Activated naive CD4-positive, alpha-beta T cell treated with anti-CD3 and anti-CD28 coated beads, Interleukin-2, amount 50 U/mL, for 72 hours (primary cell): Measurements from ENCODE around the gene KIF18B. TPM values are rescaled to one million over a fixed set of nuclear protein-coding genes. Genes with fewer than 3 reads are reported as not detected.
"Not testable (repeated sequence)": the region's sequence is repeated elsewhere in the genome, so short reads cannot be mapped to it uniquely, and the experiment has no call there.

Experiments used
- ATAC-seq, 2 donors: fragments of 150-1000 bp; cut with Tn5 transposase; 2 replicates each; pipeline ENCODE4 v1.10.0; 2021; ENCODE audit warnings: mild to moderate bottlenecking in 2 of 2, moderate library complexity in 2 of 2
- DNase-seq, 2 donors: peaks; one replicate each; pipeline ENCODE4 v3.0.0; 2021 to 2022; ENCODE audit warnings: low spot score in 2 of 2
- H3K27ac Mint-ChIP-seq, 2 donors: one replicate each; pipeline ENCODE4 v1.8.0; 2022; ENCODE audit warnings: mild to moderate bottlenecking in 2 of 2, mixed read lengths in 2 of 2
- H3K36me3 Mint-ChIP-seq, 2 donors: one replicate each; pipeline ENCODE4 v1.8.0; 2022; ENCODE audit warnings: mixed read lengths in 2 of 2
- H3K9me3 Mint-ChIP-seq, 2 donors: one replicate each; pipeline ENCODE4 v1.8.0; 2022; ENCODE audit warnings: mixed read lengths in 2 of 2
- total RNA-seq, 2 donors: library from RNA; stranded (reverse); gene quantifications; one replicate each; pipeline ENCODE4 v1.2.3, GENCODE V29; 2022

The KIF18B gene
- total RNA-seq, 2 donors from 2014 or later = 49.8 to 90.8 TPM

- no peak for DNase-seq
- Mint-ChIP-seq H3K36me3 (no peaks in the 10 kb centered on the region), H3K9me3 (no peaks in the 10 kb centered on the region), H3K27ac (no peak overlapping the region)
- ATAC-seq = no peak
These were observed 9.7 kb upstream of the KIF18B start for GRCh38 chr17:44956998-44957981.

GRCh38 chr17:44955674-44956425, 8.3 kb upstream of the KIF18B start:
- Mint-ChIP-seq H3K36me3 (no peaks in the 10 kb centered on the region), H3K27ac (no peak overlapping the region), H3K9me3 (no peaks in the 10 kb centered on the region)
- DNase-seq = no peak
- no peak for ATAC-seq

- Mint-ChIP-seq H3K9me3 (no peaks in the 10 kb centered on the region), H3K27ac (no peak overlapping the region), H3K36me3 (peaks cover 0 to 2% of the 10 kb centered on the region in 2 donors)
- no peak for DNase-seq
- ATAC-seq = no peak
These were observed 5.4 kb upstream of the KIF18B start for GRCh38 chr17:44952946-44953475.

GRCh38 chr17:44948315-44948795, 782 bp upstream of the KIF18B start:
- no peak for ATAC-seq
- peak overlapping the region; percentile 48 to 90 for H3K27ac Mint-ChIP-seq
- H3K9me3 Mint-ChIP-seq = no peaks in the 10 kb centered on the region
- peaks cover 16 to 19% of the 10 kb centered on the region in 2 donors for H3K36me3 Mint-ChIP-seq
- DNase-seq = no peak

- peaks cover 16 to 23% of the 10 kb centered on the region in 2 donors for H3K36me3 Mint-ChIP-seq
These were observed 1.9 kb downstream of the KIF18B start for GRCh38 chr17:44945652-44946051.

GRCh38 chr17:44942456-44942855, 5.1 kb downstream of the KIF18B start:
- Mint-ChIP-seq H3K36me3 (peaks cover 11 to 44% of the 10 kb centered on the region in 2 donors), H3K27ac (no peak overlapping the region), H3K9me3 (no peaks in the 10 kb centered on the region)
- DNase-seq (no peak), ATAC-seq (no peak)

More at GRCh38 chr17:44945652-44946051, 1.9 kb downstream of the KIF18B start:
- not testable (repeated sequence) for DNase-seq, ATAC-seq, H3K9me3 Mint-ChIP-seq, H3K27ac Mint-ChIP-seq

GRCh38 chr17:44941712-44942331, 5.8 kb downstream of the KIF18B start:
- no peaks in the 10 kb centered on the region for H3K9me3 Mint-ChIP-seq
- ATAC-seq (no peak), DNase-seq (no peak)
- H3K27ac Mint-ChIP-seq = no peak overlapping the region
- peaks cover 7 to 44% of the 10 kb centered on the region in 2 donors for H3K36me3 Mint-ChIP-seq

GRCh38 chr17:44940768-44941167, 6.8 kb downstream of the KIF18B start:
- ATAC-seq = no peak
- H3K9me3 Mint-ChIP-seq = no peaks in the 10 kb centered on the region

GRCh38 chr17:44940317-44940716, 7.3 kb downstream of the KIF18B start:
- ATAC-seq (no peak), DNase-seq (no peak)
- H3K36me3 Mint-ChIP-seq = peaks cover 0 to 38% of the 10 kb centered on the region in 2 donors
- no peak overlapping the region for H3K27ac Mint-ChIP-seq
- no peaks in the 10 kb centered on the region for H3K9me3 Mint-ChIP-seq

More at GRCh38 chr17:44940768-44941167, 6.8 kb downstream of the KIF18B start:
- DNase-seq = no peak
- no peak overlapping the region for H3K27ac Mint-ChIP-seq
- H3K36me3 Mint-ChIP-seq = peaks cover 0 to 34% of the 10 kb centered on the region in 2 donors

GRCh38 chr17:44935116-44935515, 12.5 kb downstream of the KIF18B start:
- ATAC-seq = peak in 1 of 2 donors; percentile 22
- peak overlapping the region; percentile 28 to 69 for H3K27ac Mint-ChIP-seq
- no peaks in the 10 kb centered on the region for H3K9me3 Mint-ChIP-seq
- peaks cover 0 to 31% of the 10 kb centered on the region in 2 donors for H3K36me3 Mint-ChIP-seq
- DNase-seq = peak in 1 of 2 donors; percentile 45

- Mint-ChIP-seq H3K27ac (no peak overlapping the region), H3K9me3 (no peaks in the 10 kb centered on the region), H3K36me3 (peaks cover 2 to 27% of the 10 kb centered on the region in 2 donors)
- ATAC-seq = no peak
- no peak for DNase-seq
These were observed 12.8 kb downstream of the KIF18B start for GRCh38 chr17:44934745-44935105.

- DNase-seq (peak in 1 of 2 donors; percentile 39), ATAC-seq (no peak)
- peaks cover 7 to 22% of the 10 kb centered on the region in 2 donors for H3K36me3 Mint-ChIP-seq
- peak overlapping the region in 1 of 2 donors; percentile 68 for H3K27ac Mint-ChIP-seq
- no peaks in the 10 kb centered on the region for H3K9me3 Mint-ChIP-seq
These were observed 13.5 kb downstream of the KIF18B start for GRCh38 chr17:44933824-44934744.

GRCh38 chr17:44932787-44933097, 14.8 kb downstream of the KIF18B start:
- Mint-ChIP-seq H3K27ac (no peak overlapping the region), H3K36me3 (peaks cover 7 to 19% of the 10 kb centered on the region in 2 donors), H3K9me3 (no peaks in the 10 kb centered on the region)
- no peak for ATAC-seq
- DNase-seq = no peak

- no peaks in the 10 kb centered on the region for H3K9me3 Mint-ChIP-seq
- peak in 1 of 2 donors; percentile 51 for DNase-seq
- no peak overlapping the region for H3K27ac Mint-ChIP-seq
- no peak for ATAC-seq
- H3K36me3 Mint-ChIP-seq = peaks cover 7 to 22% of the 10 kb centered on the region in 2 donors
These were observed 15.3 kb downstream of the KIF18B start for GRCh38 chr17:44932096-44932786.

GRCh38 chr17:44931376-44931775, 16.2 kb downstream of the KIF18B start:
- DNase-seq (peak in 1 of 2 donors; percentile 33), ATAC-seq (no peak)
- H3K36me3 Mint-ChIP-seq = peaks cover 7 to 22% of the 10 kb centered on the region in 2 donors

More at GRCh38 chr17:44931376-44931775, 16.2 kb downstream of the KIF18B start:
- Mint-ChIP-seq H3K9me3 (no peaks in the 10 kb centered on the region), H3K27ac (no peak overlapping the region)
